ENCODE measurements around the gene ARHGEF4. TPM values are rescaled to one million over a fixed set of nuclear protein-coding genes. Genes with fewer than 3 reads are reported as not detected.

Gene ARHGEF4
- polyA plus RNA-seq, 3 donors, result 8.9 to 19.8 (median 13.3) TPM

- H3K27ac ChIP-seq (ENCODE audit: low read depth, low read length), result no peak overlapping the region
- 90 to 98% (median 96%) methylated on average over 2 of the region's 2 CpGs for WGBS, 3 donors
Observed at GRCh38 chr2:131006561-131006960, 169.8 kb downstream of the ARHGEF4 start.

GRCh38 chr2:131008967-131009366, 172.3 kb downstream of the ARHGEF4 start:
- WGBS, 3 donors, result 89 to 94% (median 94%) methylated on average over 1 of the region's 1 CpG
- no peak overlapping the region for H3K27ac ChIP-seq (ENCODE audit: low read depth, low read length)

GRCh38 chr2:131009713-131010475, 173.2 kb downstream of the ARHGEF4 start:
- 72 to 76% (median 73%) methylated on average over 6 of the region's 6 CpGs for WGBS, 3 donors
- no peak overlapping the region for H3K27ac ChIP-seq (ENCODE audit: low read depth, low read length)

GRCh38 chr2:131010566-131010965, 173.9 kb downstream of the ARHGEF4 start:
- 50 to 74% (median 54%) methylated on average over 4 of the region's 4 CpGs for WGBS, 3 donors
- H3K27ac ChIP-seq (ENCODE audit: low read depth, low read length), result no peak overlapping the region

GRCh38 chr2:131011486-131011885, 174.8 kb downstream of the ARHGEF4 start:
- WGBS, 3 donors, result 48 to 63% (median 55%) methylated on average over 7 of the region's 7 CpGs
- no peak overlapping the region for H3K27ac ChIP-seq (ENCODE audit: low read depth, low read length)

- H3K27ac ChIP-seq (ENCODE audit: low read depth, low read length), result no peak overlapping the region
Observed at GRCh38 chr2:131014141-131014540, 177.4 kb downstream of the ARHGEF4 start.

- WGBS, 3 donors, result 90 to 96% (median 91%) methylated on average over 11 of the region's 11 CpGs
- H3K27ac ChIP-seq (ENCODE audit: low read depth, low read length), result no peak overlapping the region
Observed at GRCh38 chr2:131015764-131016163, 179.1 kb downstream of the ARHGEF4 start.

- 33 to 35% (median 33%) methylated on average over 8 of the region's 8 CpGs for WGBS, 3 donors
- H3K27ac ChIP-seq (ENCODE audit: low read depth, low read length), result no peak overlapping the region
Observed at GRCh38 chr2:131016826-131017741, 180.4 kb downstream of the ARHGEF4 start.

- no peak overlapping the region for H3K27ac ChIP-seq (ENCODE audit: low read depth, low read length)
- WGBS, 3 donors, result 45 to 59% (median 54%) methylated on average over 1 of the region's 1 CpG
Observed at GRCh38 chr2:131022731-131023130, 186.0 kb downstream of the ARHGEF4 start.

- H3K27ac ChIP-seq (ENCODE audit: low read depth, low read length), result no peak overlapping the region
- 91 to 97% (median 93%) methylated on average over 1 of the region's 1 CpG for WGBS, 3 donors
Observed at GRCh38 chr2:131023758-131024157, 187.0 kb downstream of the ARHGEF4 start.

GRCh38 chr2:131026919-131027318, 190.2 kb downstream of the ARHGEF4 start:
- WGBS, 3 donors, result 45 to 56% (median 51%) methylated on average over 5 of the region's 5 CpGs
- no peak overlapping the region for H3K27ac ChIP-seq (ENCODE audit: low read depth, low read length)

GRCh38 chr2:131027566-131028528, 191.1 kb downstream of the ARHGEF4 start:
- no peak overlapping the region for H3K27ac ChIP-seq (ENCODE audit: low read depth, low read length)
- 85 to 95% (median 88%) methylated on average over 11 to 12 of the region's 12 CpGs for WGBS, 3 donors

GRCh38 chr2:131029812-131030211, 193.1 kb downstream of the ARHGEF4 start:
- no peak overlapping the region for H3K27ac ChIP-seq (ENCODE audit: low read depth, low read length)
- 70 to 79% (median 70%) methylated on average over 8 of the region's 8 CpGs for WGBS, 3 donors

GRCh38 chr2:131030478-131030971, 193.8 kb downstream of the ARHGEF4 start:
- 72 to 78% (median 73%) methylated on average over 13 of the region's 13 CpGs for WGBS, 3 donors
- no peak overlapping the region for H3K27ac ChIP-seq (ENCODE audit: low read depth, low read length)

GRCh38 chr2:131031431-131031841, 194.7 kb downstream of the ARHGEF4 start:
- no peak overlapping the region for H3K27ac ChIP-seq (ENCODE audit: low read depth, low read length)
- 77 to 85% (median 85%) methylated on average over 9 of the region's 9 CpGs for WGBS, 3 donors

GRCh38 chr2:131031875-131032274, 195.2 kb downstream of the ARHGEF4 start:
- 69 to 80% (median 74%) methylated on average over 8 to 9 of the region's 9 CpGs for WGBS, 3 donors
- H3K27ac ChIP-seq (ENCODE audit: low read depth, low read length), result no peak overlapping the region

- WGBS, 3 donors, result 86 to 89% (median 88%) methylated on average over 4 of the region's 4 CpGs
- H3K27ac ChIP-seq (ENCODE audit: low read depth, low read length), result no peak overlapping the region
Observed at GRCh38 chr2:131032393-131032836, 195.7 kb downstream of the ARHGEF4 start.

- no peak overlapping the region for H3K27ac ChIP-seq (ENCODE audit: low read depth, low read length)
- WGBS, 3 donors, result 79 to 94% (median 84%) methylated on average over 1 of the region's 1 CpG
Observed at GRCh38 chr2:131033786-131034121, 197.0 kb downstream of the ARHGEF4 start.
